Measurements from ENCODE around the gene CYP26C1. TPM values are rescaled to one million over a fixed set of nuclear protein-coding genes. Genes with fewer than 3 reads are reported as not detected.

Gene CYP26C1
- total RNA-seq, 1 experiment from 2014 or later = 0.09 TPM

DNA sequence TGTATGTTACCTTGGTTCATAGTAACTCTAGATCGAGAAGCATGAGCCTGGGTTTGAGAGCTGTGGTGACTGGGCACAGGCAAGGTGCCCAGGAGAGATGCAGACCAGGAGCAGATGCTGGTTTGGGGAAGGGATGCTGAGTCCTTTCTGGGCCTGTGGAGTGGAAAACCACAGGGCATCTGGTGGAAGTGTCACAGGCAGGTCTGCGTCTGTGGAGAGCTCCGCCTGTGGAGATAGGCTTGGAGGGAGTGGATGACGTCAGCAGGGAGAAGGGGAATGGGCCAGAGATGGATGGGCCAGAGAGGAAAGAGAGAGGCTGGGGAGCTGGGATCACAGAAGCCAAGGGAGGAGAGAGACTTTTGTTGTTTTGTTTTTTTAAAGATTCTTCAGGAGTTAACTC is 27.9 kb downstream of the CYP26C1 start:
- peaks cover 7% of the 10 kb centered on the region for H3K9me3 Mint-ChIP-seq (ENCODE audit: unreplicated experiment)
- BruUV-seq (replicated peaks) = no TSS peak
- no peaks in the 10 kb centered on the region for H3K4me1 Mint-ChIP-seq (ENCODE audit: low read depth, unreplicated experiment)
- ChIA-PET POLR2A (no interaction called here), CTCF (interaction anchor here (0.6 kb wide), 1 partner anchor 26 kb away, joined by 3 read pairs; no protein-coding TSS in a partner anchor)
- H3K27ac Mint-ChIP-seq (ENCODE audit: unreplicated experiment) = no peak overlapping the region
- H3K27me3 Mint-ChIP-seq (ENCODE audit: insufficient read depth, unreplicated experiment) = no peaks in the 10 kb centered on the region
- no peak overlapping the region for H3K4me3 Mint-ChIP-seq (ENCODE audit: unreplicated experiment)
- Histone ChIP-seq H3K4me1 (no peaks in the 10 kb centered on the region), H3K4me3 (ENCODE audit: low read depth, low read length) (no peak overlapping the region), H3K27me3 (replicated peaks; ENCODE audit: control insufficient read depth, insufficient read depth, low read length) (no peaks in the 10 kb centered on the region), H3K9me3 (no peaks in the 10 kb centered on the region), H3K36me3 (ENCODE audit: control insufficient read depth, insufficient read depth, low read length) (no peaks in the 10 kb centered on the region)
- TF ChIP-seq CTCF (IDR thresholded peaks at IDR 0.05; ENCODE audit: insufficient read depth in 1 of 2, low read depth in 1 of 2, low read length in 1 of 2, severe bottlenecking in 1 of 2, unreplicated experiment in 1 of 2) = no peak
- no peaks in the 10 kb centered on the region for H3K36me3 Mint-ChIP-seq (ENCODE audit: insufficient read depth, unreplicated experiment)
- no peak for DNase-seq
- intact Hi-C loops (cut with micrococcal nuclease; ENCODE audit: unreplicated experiment) = no loop called here

GRCh38 chr10:93090619-93091018 is 30.0 kb downstream of the CYP26C1 start:
- ChIA-PET CTCF (interaction anchor here (0.6 kb wide), 1 partner anchor 16 kb away, joined by 3 read pairs; no protein-coding TSS in a partner anchor), POLR2A (no interaction called here)
- Histone ChIP-seq H3K36me3 (ENCODE audit: control insufficient read depth, insufficient read depth, low read length) (no peaks in the 10 kb centered on the region), H3K9me3 (no peaks in the 10 kb centered on the region), H3K4me3 (ENCODE audit: low read depth, low read length) (no peak overlapping the region), H3K27me3 (replicated peaks; ENCODE audit: control insufficient read depth, insufficient read depth, low read length) (no peaks in the 10 kb centered on the region), H3K4me1 (no peaks in the 10 kb centered on the region)
- no TSS peak for BruUV-seq (replicated peaks)
- H3K9me3 Mint-ChIP-seq (ENCODE audit: unreplicated experiment) = peaks cover 11% of the 10 kb centered on the region
- intact Hi-C loops (cut with micrococcal nuclease; ENCODE audit: unreplicated experiment) = no loop called here
- no peak for TF ChIP-seq CTCF (IDR thresholded peaks at IDR 0.05; ENCODE audit: insufficient read depth in 1 of 2, low read depth in 1 of 2, low read length in 1 of 2, severe bottlenecking in 1 of 2, unreplicated experiment in 1 of 2)
- no peaks in the 10 kb centered on the region for H3K36me3 Mint-ChIP-seq (ENCODE audit: insufficient read depth, unreplicated experiment)
- no peaks in the 10 kb centered on the region for H3K4me1 Mint-ChIP-seq (ENCODE audit: low read depth, unreplicated experiment)
- H3K27me3 Mint-ChIP-seq (ENCODE audit: insufficient read depth, unreplicated experiment) = no peaks in the 10 kb centered on the region
- DNase-seq = no peak
- H3K4me3 Mint-ChIP-seq (ENCODE audit: unreplicated experiment) = no peak overlapping the region
- H3K27ac Mint-ChIP-seq (ENCODE audit: unreplicated experiment) = no peak overlapping the region

DNA sequence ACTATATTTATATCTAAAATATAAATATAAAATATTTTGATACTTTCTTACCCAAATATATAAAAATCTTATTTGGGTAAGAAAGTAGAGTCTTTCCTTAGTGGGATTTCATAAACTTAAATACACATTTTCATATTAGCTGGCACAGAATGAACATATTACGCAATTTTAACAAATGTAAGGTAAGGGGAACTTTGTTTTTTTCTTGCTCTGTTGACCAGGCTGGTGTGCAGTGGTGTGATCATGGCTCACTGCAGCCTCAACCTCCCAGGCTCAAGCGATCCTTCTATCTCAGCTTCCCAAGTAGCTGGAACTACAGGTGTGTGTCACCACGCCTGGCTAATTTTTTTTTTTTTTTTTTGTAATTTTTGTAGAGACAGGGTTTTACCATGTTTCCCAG is 31.4 kb downstream of the CYP26C1 start:
- H3K36me3 Mint-ChIP-seq (ENCODE audit: insufficient read depth, unreplicated experiment) = no peaks in the 10 kb centered on the region
- no peak for TF ChIP-seq CTCF (IDR thresholded peaks at IDR 0.05; ENCODE audit: insufficient read depth in 1 of 2, low read depth in 1 of 2, low read length in 1 of 2, severe bottlenecking in 1 of 2, unreplicated experiment in 1 of 2)
- intact Hi-C loops (cut with micrococcal nuclease; ENCODE audit: unreplicated experiment) = no loop called here

More for the DNA sequence above, 31.4 kb downstream of the CYP26C1 start:
- ChIA-PET CTCF (no interaction called here), POLR2A (no interaction called here)
- Mint-ChIP-seq H3K9me3 (ENCODE audit: unreplicated experiment) (peaks cover 11% of the 10 kb centered on the region), H3K4me3 (ENCODE audit: unreplicated experiment) (no peak overlapping the region), H3K4me1 (ENCODE audit: low read depth, unreplicated experiment) (no peaks in the 10 kb centered on the region), H3K27me3 (ENCODE audit: insufficient read depth, unreplicated experiment) (no peaks in the 10 kb centered on the region), H3K27ac (ENCODE audit: unreplicated experiment) (no peak overlapping the region)
- Histone ChIP-seq H3K9me3 (no peaks in the 10 kb centered on the region), H3K27me3 (replicated peaks; ENCODE audit: control insufficient read depth, insufficient read depth, low read length) (no peaks in the 10 kb centered on the region), H3K36me3 (ENCODE audit: control insufficient read depth, insufficient read depth, low read length) (no peaks in the 10 kb centered on the region), H3K4me1 (peaks cover 4% of the 10 kb centered on the region; the same call in 1 of the 2 replicates), H3K4me3 (ENCODE audit: low read depth, low read length) (no peak overlapping the region)
- DNase-seq = no peak
- BruUV-seq (replicated peaks) = no TSS peak

All from Caco-2 (cell line).